Caco-2 (cell line): Measurements from ENCODE around the gene OMP. TPM values are rescaled to one million over a fixed set of nuclear protein-coding genes. Genes with fewer than 3 reads are reported as not detected.

ENCODE experiments used
- BruUV-seq: library from RNA; stranded (reverse); fragments of 400-500 nt; replicated peaks from 2 replicates; lab custom pipeline; 2021; lab: Mats Ljungman, UMichigan
- CTCF ChIA-PET: fragments of 300-600 bp; sonication (Branson Sonifier 250); formaldehyde crosslinking; loops from one replicate; lab custom pipeline; 2022; ENCODE audit warnings: antibody characterized with exemption; lab: Charles Lee
- POLR2A ChIA-PET: fragments of 300-600 bp; sonication (Branson Sonifier 250); formaldehyde crosslinking; loops from one replicate; lab custom pipeline; 2022; ENCODE audit warnings: antibody characterized with exemption; lab: Charles Lee
- DNase-seq, 2 experiments: peaks; one replicate each; pipeline versions ENCODE4 v3.0.0 to v3.0.0-alpha.2; 2020 to 2022
- H3K27me3 ChIP-seq: replicated peaks from 2 replicates; pipeline ENCODE4 v1.6.0; 2011; ENCODE audit warnings: low read length; ENCODE audit not compliant: control insufficient read depth, insufficient read depth
- H3K36me3 ChIP-seq: 2 replicates; pipeline ENCODE4 v1.5.1; 2011; ENCODE audit warnings: low read length; ENCODE audit not compliant: control insufficient read depth, insufficient read depth
- H3K4me1 ChIP-seq: fragments of 250-450 bp; sonication (Bioruptor Pico); 2 replicates; pipeline ENCODE4 v1.5.1; 2020; ENCODE audit warnings: mild to moderate bottlenecking
- H3K4me3 ChIP-seq: 2 replicates; pipeline ENCODE4 v1.5.1; 2011; ENCODE audit warnings: low read depth, mild to moderate bottlenecking, control low read depth, low read length
- H3K9me3 ChIP-seq: fragments of 250-450 bp; sonication (Bioruptor Pico); 2 replicates; pipeline ENCODE4 v1.5.1; 2020; ENCODE audit warnings: mild to moderate bottlenecking, moderate library complexity
- H3K27ac Mint-ChIP-seq: one replicate; pipeline ENCODE4 v1.8.0; 2022; ENCODE audit warnings: mixed read lengths; ENCODE audit not compliant: unreplicated experiment
- H3K27me3 Mint-ChIP-seq: one replicate; pipeline ENCODE4 v1.8.0; 2022; ENCODE audit warnings: mixed read lengths; ENCODE audit not compliant: insufficient read depth, unreplicated experiment
- H3K36me3 Mint-ChIP-seq: one replicate; pipeline ENCODE4 v1.8.0; 2022; ENCODE audit warnings: mild to moderate bottlenecking, mixed read lengths; ENCODE audit not compliant: insufficient read depth, unreplicated experiment
- H3K4me1 Mint-ChIP-seq: one replicate; pipeline ENCODE4 v1.8.0; 2022; ENCODE audit warnings: low read depth, mixed read lengths; ENCODE audit not compliant: unreplicated experiment
- H3K4me3 Mint-ChIP-seq: one replicate; pipeline ENCODE4 v1.8.0; 2022; ENCODE audit warnings: mild to moderate bottlenecking, moderate library complexity, mixed read lengths; ENCODE audit not compliant: unreplicated experiment
- H3K9me3 Mint-ChIP-seq: one replicate; pipeline ENCODE4 v1.8.0; 2022; ENCODE audit warnings: mixed read lengths; ENCODE audit not compliant: unreplicated experiment
- CTCF ChIP-seq, 2 experiments: fragments of 200-600 bp in 1 of 2; IDR thresholded peaks; 1 replicate in 1 of 2; 2 replicates in 1 of 2; pipeline versions ENCODE4 v1.5.1 to v1.8.0; 2011 to 2022; ENCODE audit warnings: antibody characterized with exemption in 1 of 2, control low read depth in 1 of 2, inconsistent platforms in 1 of 2, low read depth in 1 of 2, low read length in 1 of 2, mild to moderate bottlenecking in 1 of 2, moderate library complexity in 1 of 2; ENCODE audit not compliant: insufficient read depth in 1 of 2, severe bottlenecking in 1 of 2, unreplicated experiment in 1 of 2
- intact Hi-C: fragments of 100-400 bp; cut with micrococcal nuclease; formaldehyde crosslinking; loops from one replicate; pipeline ENCODE4 v1.10.0; 2022; ENCODE audit not compliant: unreplicated experiment
- total RNA-seq: library from RNA; stranded (reverse); gene quantifications from 2 replicates; pipeline ENCODE4 v1.2.3, GENCODE V29; 2022

Gene OMP
- total RNA-seq, 1 experiment from 2014 or later: 0.70 TPM

- no peak for TF ChIP-seq CTCF (IDR thresholded peaks at IDR 0.05; ENCODE audit: insufficient read depth in 1 of 2, low read depth in 1 of 2, low read length in 1 of 2, severe bottlenecking in 1 of 2, unreplicated experiment in 1 of 2)
- Histone ChIP-seq H3K36me3 (no peaks in the 10 kb centered on the region), H3K4me1 (peaks cover 20% of the 10 kb centered on the region), H3K4me3 (no peak overlapping the region), H3K27me3 (no peaks in the 10 kb centered on the region), H3K9me3 (no peaks in the 10 kb centered on the region)
- ChIA-PET CTCF (interaction anchor here (1.2 kb wide), 1 partner anchor 10 kb away, joined by 4 read pairs; no protein-coding TSS in a partner anchor), POLR2A (no interaction called here)
- no peaks in the 10 kb centered on the region for H3K36me3 Mint-ChIP-seq
- no peaks in the 10 kb centered on the region for H3K9me3 Mint-ChIP-seq
- H3K27me3 Mint-ChIP-seq: no peaks in the 10 kb centered on the region
- no TSS peak for BruUV-seq
- H3K4me3 Mint-ChIP-seq: no peak overlapping the region
- H3K27ac Mint-ChIP-seq: no peak overlapping the region
- intact Hi-C loops: no loop called here
- peaks cover 20% of the 10 kb centered on the region for H3K4me1 Mint-ChIP-seq
- no peak for DNase-seq
Observed at GRCh38 chr11:77137421-77137820, 34.8 kb downstream of the OMP start.

- H3K27me3 Mint-ChIP-seq: no peaks in the 10 kb centered on the region
- H3K36me3 ChIP-seq: no peaks in the 10 kb centered on the region
- POLR2A ChIA-PET: no interaction called here
- H3K4me3 Mint-ChIP-seq: no peak overlapping the region
- no peak for DNase-seq
- H3K9me3 Mint-ChIP-seq: no peaks in the 10 kb centered on the region
- no TSS peak for BruUV-seq
- no peak for TF ChIP-seq CTCF (IDR thresholded peaks at IDR 0.05; ENCODE audit: insufficient read depth in 1 of 2, low read depth in 1 of 2, low read length in 1 of 2, severe bottlenecking in 1 of 2, unreplicated experiment in 1 of 2)
- CTCF ChIA-PET: interaction anchor here (3.7 kb wide), 1 partner anchor 10 kb away, joined by 21 read pairs; the partner anchor contains the start of gene MYO7A
- no peaks in the 10 kb centered on the region for H3K9me3 ChIP-seq
- H3K36me3 Mint-ChIP-seq: no peaks in the 10 kb centered on the region
- no peak overlapping the region for H3K27ac Mint-ChIP-seq
- H3K4me1 ChIP-seq: peaks cover 20% of the 10 kb centered on the region
- H3K4me1 Mint-ChIP-seq: peaks cover 20% of the 10 kb centered on the region
- no peaks in the 10 kb centered on the region for H3K27me3 ChIP-seq
- intact Hi-C loops: no loop called here
- H3K4me3 ChIP-seq: no peak overlapping the region
Observed at GRCh38 chr11:77138106-77138649, 35.5 kb downstream of the OMP start.

- no peak overlapping the region for H3K27ac Mint-ChIP-seq
- H3K36me3 ChIP-seq: no peaks in the 10 kb centered on the region
- H3K4me1 Mint-ChIP-seq: peaks cover 20% of the 10 kb centered on the region
- no peak overlapping the region for H3K4me3 Mint-ChIP-seq
- ChIA-PET POLR2A (interaction anchor here (0.6 kb wide), 1 partner anchor 358 kb away, joined by 7 read pairs; no protein-coding TSS in a partner anchor), CTCF (interaction anchor here (0.7 to 3.7 kb wide), 2 partner anchors 11 to 14 kb away, joined by 3 to 21 read pairs; partner anchors contain the start of gene MYO7A)
- H3K9me3 Mint-ChIP-seq: no peaks in the 10 kb centered on the region
- no peaks in the 10 kb centered on the region for H3K36me3 Mint-ChIP-seq
- no peak overlapping the region for H3K4me3 ChIP-seq
- no TSS peak for BruUV-seq
- intact Hi-C loops: no loop called here
- H3K27me3 ChIP-seq: no peaks in the 10 kb centered on the region
- H3K27me3 Mint-ChIP-seq: no peaks in the 10 kb centered on the region
- no peak for DNase-seq
- H3K4me1 ChIP-seq: peaks cover 25% of the 10 kb centered on the region
- H3K9me3 ChIP-seq: no peaks in the 10 kb centered on the region
- TF ChIP-seq CTCF (IDR thresholded peaks at IDR 0.05; ENCODE audit: insufficient read depth in 1 of 2, low read depth in 1 of 2, low read length in 1 of 2, severe bottlenecking in 1 of 2, unreplicated experiment in 1 of 2): no peak
Observed at GRCh38 chr11:77139201-77139600, 36.6 kb downstream of the OMP start.
